ENCODE data around the gene CNTNAP2. TPM values are rescaled to one million over a fixed set of nuclear protein-coding genes. Genes with fewer than 3 reads are reported as not detected.

CNTNAP2 gene
- total RNA-seq, 6 experiments from 2014 or later, result 1.8 to 8.1 (median 3.9) TPM

DNA sequence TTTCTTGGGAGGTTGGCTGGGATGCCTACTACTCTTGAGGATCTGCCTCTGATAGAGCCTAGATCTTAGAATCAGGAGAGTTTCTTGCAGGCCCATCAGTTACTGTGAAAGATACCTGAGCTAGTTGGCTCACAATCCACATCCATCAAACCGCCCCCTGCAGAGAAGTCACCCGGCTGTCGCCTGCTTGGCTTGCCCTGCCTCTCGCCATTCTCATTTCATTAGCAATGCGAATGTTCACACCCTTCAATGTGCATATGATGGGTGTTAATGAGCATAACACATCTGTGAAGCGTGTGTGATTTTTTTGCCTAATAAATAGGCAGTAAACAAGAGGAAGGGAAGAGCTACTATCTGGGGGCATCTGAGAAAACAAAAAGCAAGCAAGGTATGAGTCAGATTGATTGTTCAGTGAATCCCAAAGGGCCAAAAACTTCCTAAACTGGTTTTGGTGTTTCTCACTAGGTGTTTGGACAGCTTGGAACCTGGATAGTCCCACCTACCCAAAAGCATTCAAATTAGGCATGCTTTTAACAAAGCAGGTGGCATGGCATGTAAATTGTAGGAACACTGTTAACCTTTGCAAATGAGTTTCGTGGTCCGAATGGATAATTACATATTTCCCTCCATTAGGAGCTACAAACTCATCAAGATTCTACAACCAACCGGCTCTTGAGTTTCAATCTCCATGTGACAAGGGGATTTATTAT, 2201.7 kb downstream of the CNTNAP2 start:
- TF ChIP-seq POLR2A (IDR thresholded peaks at IDR 0.05), result no peak
- TF ChIP-seq, protein P1, sequence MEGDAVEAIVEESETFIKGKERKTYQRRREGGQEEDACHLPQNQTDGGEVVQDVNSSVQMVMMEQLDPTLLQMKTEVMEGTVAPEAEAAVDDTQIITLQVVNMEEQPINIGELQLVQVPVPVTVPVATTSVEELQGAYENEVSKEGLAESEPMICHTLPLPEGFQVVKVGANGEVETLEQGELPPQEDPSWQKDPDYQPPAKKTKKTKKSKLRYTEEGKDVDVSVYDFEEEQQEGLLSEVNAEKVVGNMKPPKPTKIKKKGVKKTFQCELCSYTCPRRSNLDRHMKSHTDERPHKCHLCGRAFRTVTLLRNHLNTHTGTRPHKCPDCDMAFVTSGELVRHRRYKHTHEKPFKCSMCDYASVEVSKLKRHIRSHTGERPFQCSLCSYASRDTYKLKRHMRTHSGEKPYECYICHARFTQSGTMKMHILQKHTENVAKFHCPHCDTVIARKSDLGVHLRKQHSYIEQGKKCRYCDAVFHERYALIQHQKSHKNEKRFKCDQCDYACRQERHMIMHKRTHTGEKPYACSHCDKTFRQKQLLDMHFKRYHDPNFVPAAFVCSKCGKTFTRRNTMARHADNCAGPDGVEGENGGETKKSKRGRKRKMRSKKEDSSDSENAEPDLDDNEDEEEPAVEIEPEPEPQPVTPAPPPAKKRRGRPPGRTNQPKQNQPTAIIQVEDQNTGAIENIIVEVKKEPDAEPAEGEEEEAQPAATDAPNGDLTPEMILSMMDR (IDR thresholded peaks at IDR 0.05), result no peak
- no peaks in the 10 kb centered on the region for H3K9me3 ChIP-seq
- ATAC-seq (no peak), DNase-seq (no peak)
- intact Hi-C loops (cut with DNase I), result no loop called here
- no peaks in the 10 kb centered on the region for H3K27me3 ChIP-seq
- H3K27ac ChIP-seq, result peak overlapping the region in 1 of 3 donors; percentile 4
- 93% methylated on average over 8 of the region's 9 CpGs for WGBS (ENCODE audit: insufficient coverage, low coverage, low lambda C conversion rate, missing lambda C conversion rate)
- no peaks in the 10 kb centered on the region for H3K36me3 ChIP-seq
- no peak overlapping the region for H3K4me3 ChIP-seq
- H3K4me1 ChIP-seq, result peaks cover 0 to 13% (median 6%) of the 10 kb centered on the region in 4 donors

DNA sequence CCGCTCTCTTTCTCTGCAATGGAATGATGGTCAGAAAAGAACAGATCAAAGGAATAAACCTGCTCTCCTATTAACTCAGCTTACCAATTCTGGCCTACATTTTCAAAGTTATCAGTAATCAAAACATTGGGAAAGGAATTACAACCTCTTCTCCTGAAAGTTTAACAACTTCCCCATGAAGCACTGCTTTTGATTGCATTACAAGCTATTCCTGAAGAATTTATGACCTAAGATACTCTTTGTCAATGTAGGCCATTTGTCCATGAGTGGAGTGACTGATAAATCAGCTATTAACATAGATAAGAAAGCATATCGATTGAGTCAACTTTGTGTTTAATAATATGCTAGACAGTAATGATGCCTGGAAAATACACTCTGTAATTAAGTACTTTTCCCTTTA, 2202.2 kb downstream of the CNTNAP2 start:
- DNase-seq, result no peak
- no peaks in the 10 kb centered on the region for H3K27me3 ChIP-seq
- H3K9me3 ChIP-seq, result no peaks in the 10 kb centered on the region
- no peaks in the 10 kb centered on the region for H3K36me3 ChIP-seq
- WGBS (ENCODE audit: insufficient coverage, low coverage, low lambda C conversion rate, missing lambda C conversion rate), result 43% methylated on average over 2 of the region's 2 CpGs
- ATAC-seq, result peak; percentile 69 to 90 (median 76)
- intact Hi-C loops (cut with DNase I), result no loop called here
- peak overlapping the region in 1 of 3 donors; percentile 4 for H3K27ac ChIP-seq
- H3K4me3 ChIP-seq, result no peak overlapping the region
- peaks cover 0 to 13% (median 6%) of the 10 kb centered on the region in 4 donors for H3K4me1 ChIP-seq
- TF ChIP-seq, protein P1 (IDR thresholded peaks at IDR 0.05), result no peak
- TF ChIP-seq POLR2A (IDR thresholded peaks at IDR 0.05), result no peak

DNA sequence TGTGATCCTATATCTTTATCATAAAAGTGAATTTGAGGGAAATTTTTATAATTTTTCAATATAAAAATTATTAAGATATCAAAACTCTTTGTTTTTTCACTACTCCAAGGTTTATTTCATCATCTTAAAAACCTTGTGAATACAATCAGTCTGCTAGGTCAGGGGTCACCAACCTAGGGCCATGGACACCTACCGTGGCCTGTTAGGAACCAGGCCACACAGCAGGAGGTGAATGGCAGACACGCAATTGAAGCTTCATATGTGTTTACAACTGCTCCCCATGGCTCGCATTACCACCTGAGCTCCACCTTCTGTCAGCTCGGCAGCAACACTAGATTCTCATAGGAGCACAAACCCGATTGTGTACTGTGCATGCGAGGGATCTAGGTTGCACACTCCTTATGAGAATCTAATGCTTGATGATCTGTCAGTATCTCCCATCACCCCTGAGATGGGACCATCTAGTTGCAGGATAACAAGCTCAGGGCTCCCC, 2202.8 kb downstream of the CNTNAP2 start:
- 27% methylated on average over 5 of the region's 6 CpGs for WGBS (ENCODE audit: insufficient coverage, low coverage, low lambda C conversion rate, missing lambda C conversion rate)
- Histone ChIP-seq H3K4me3 (no peak overlapping the region), H3K27me3 (no peaks in the 10 kb centered on the region), H3K4me1 (peaks cover 0 to 13% (median 6%) of the 10 kb centered on the region in 4 donors), H3K36me3 (no peaks in the 10 kb centered on the region), H3K27ac (peak overlapping the region in 1 of 3 donors; percentile 4), H3K9me3 (no peaks in the 10 kb centered on the region)
- DNase-seq, result no peak
- intact Hi-C loops (cut with DNase I), result no loop called here
- no peak for TF ChIP-seq POLR2A (IDR thresholded peaks at IDR 0.05)
- TF ChIP-seq, protein P1 (IDR thresholded peaks at IDR 0.05), result no peak
- ATAC-seq, result peak; percentile 56 to 70 (median 67)

DNA sequence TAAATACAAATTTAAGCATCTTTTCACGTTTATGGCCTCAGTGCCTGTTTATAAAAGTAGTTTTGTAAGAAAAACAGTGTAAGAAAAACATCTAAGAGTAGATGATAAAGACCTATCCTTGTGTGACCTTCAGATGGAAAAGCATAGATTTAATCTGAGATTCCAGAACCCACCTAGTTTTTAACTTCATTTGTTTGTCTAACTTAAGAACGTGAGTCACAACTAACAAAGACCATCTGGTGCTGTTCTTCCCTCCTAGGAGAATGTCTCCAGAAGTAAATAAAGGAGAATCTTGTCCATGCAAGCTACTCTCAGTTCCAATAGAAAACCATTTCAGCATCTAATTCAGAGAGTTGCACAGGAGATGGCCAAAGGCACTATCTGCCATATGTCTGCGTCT, 2208.6 kb downstream of the CNTNAP2 start:
- H3K27ac ChIP-seq, result no peak overlapping the region
- 45% methylated on average over 3 of the region's 3 CpGs for WGBS (ENCODE audit: insufficient coverage, low coverage, low lambda C conversion rate, missing lambda C conversion rate)
- no peaks in the 10 kb centered on the region for H3K4me1 ChIP-seq
- ATAC-seq (no peak), DNase-seq (no peak)
- no peaks in the 10 kb centered on the region for H3K27me3 ChIP-seq
- no peaks in the 10 kb centered on the region for H3K9me3 ChIP-seq
- H3K4me3 ChIP-seq, result no peak overlapping the region
- H3K36me3 ChIP-seq, result no peaks in the 10 kb centered on the region
- TF ChIP-seq, protein P1 (IDR thresholded peaks at IDR 0.05), result no peak
- TF ChIP-seq POLR2A (IDR thresholded peaks at IDR 0.05), result no peak
- intact Hi-C loops (cut with DNase I), result no loop called here
